Psoas muscle (tissue), 8 donors: ENCODE measurements around the gene PREX1. TPM values are rescaled to one million over a fixed set of nuclear protein-coding genes. Genes with fewer than 3 reads are reported as not detected.

ENCODE experiments used
- ATAC-seq, 4 donors: fragments of 200-7000 bp; cut with Tn5 transposase; one replicate each; pipeline ENCODE4 v1.9.1; 2020; ENCODE audit warnings: moderate library complexity in 3 of 4, mild to moderate bottlenecking in 2 of 4
- DNase-seq, 2 donors: peaks; one replicate each; pipeline ENCODE4 v3.0.0-alpha.2; 2020
- H3K27ac ChIP-seq: fragments of 200-600 bp; one replicate; pipeline ENCODE4 v1.8.0; 2022
- H3K27me3 ChIP-seq, 3 donors: fragments of 200-600 bp in 1 of 3; one replicate each; pipeline versions ENCODE4 v1.6.1 to v1.8.0; 2013 to 2022; ENCODE audit warnings: low read length in 2 of 3, mild to moderate bottlenecking in 2 of 3, moderate library complexity in 1 of 3; ENCODE audit not compliant: insufficient read depth in 3 of 3
- H3K36me3 ChIP-seq, 2 donors: fragments of 200-600 bp in 1 of 2; one replicate each; pipeline versions ENCODE4 v1.6.1 to v1.8.0; 2013 to 2022; ENCODE audit warnings: low read depth in 1 of 2, mild to moderate bottlenecking in 1 of 2, moderate library complexity in 1 of 2; ENCODE audit not compliant: insufficient read depth in 1 of 2
- H3K4me1 ChIP-seq: fragments of 200-600 bp; one replicate; pipeline ENCODE4 v1.8.0; 2022
- H3K4me3 ChIP-seq: fragments of 200-600 bp; one replicate; pipeline ENCODE4 v1.8.0; 2022; ENCODE audit warnings: mild to moderate bottlenecking
- H3K9me3 ChIP-seq: fragments of 200-600 bp; one replicate; pipeline ENCODE4 v1.8.0; 2022
- WGBS, 3 donors: extraction: QIAGEN DNeasy Blood & Tissue Kit; methylation state at CpG; one replicate each; pipeline versions ENCODE4 v1.1.6 to v1.1.7; 2013; 5-methylcytosine and 5-hydroxymethylcytosine counted together
- intact Hi-C, 2 donors: fragments of 100-400 bp; cut with DNase I; formaldehyde crosslinking; loops; one replicate each; pipeline versions ENCODE4 v1.11.0 to v1.14.2; 2022
- polyA plus RNA-seq, 3 donors: library from polyadenylated mRNA; stranded (reverse); fragments of 200-250 nt; gene quantifications; one replicate each; pipeline ENCODE4 v1.2.3, GENCODE V29; 2013
- total RNA-seq, 4 donors: library from RNA; stranded (reverse); fragmentation: NEBNext Ultra II Directional in 2 of 4; extraction: Animal tissue kit (Norgen Biotek cat#: 25700) in 2 of 4; gene quantifications; one replicate each; pipeline versions ENCODE4 v1.2.1 to v1.2.4, GENCODE V29; 2021 to 2023
- TF ChIP-seq, protein P1 (sequence below): fragments of 200-600 bp; IDR thresholded peaks from one replicate; pipeline ENCODE4 v1.8.0; 2022; ENCODE audit warnings: antibody characterized with exemption
- donor health status: healthy with polysubstance abuse.
- donor health status: DM: no; HTN: no; CAD: no; lungs with moderate emphysema.
- donor health status: Bipolar disorder and iron deficiency.
- donor health status: healthy.
- donor health status: DM: yes; HTN: yes; CAD: no.
- donor health status: DM: no; HTN: no; CAD: no.
- donor health status: DM: no; HTN: no; CAD: no.
- donor health status: DM: yes; HTN: yes; CAD: no.

The PREX1 gene
- total and polyA plus RNA-seq, 7 donors: 2.5 to 8.3 (median 5.3) TPM

DNA sequence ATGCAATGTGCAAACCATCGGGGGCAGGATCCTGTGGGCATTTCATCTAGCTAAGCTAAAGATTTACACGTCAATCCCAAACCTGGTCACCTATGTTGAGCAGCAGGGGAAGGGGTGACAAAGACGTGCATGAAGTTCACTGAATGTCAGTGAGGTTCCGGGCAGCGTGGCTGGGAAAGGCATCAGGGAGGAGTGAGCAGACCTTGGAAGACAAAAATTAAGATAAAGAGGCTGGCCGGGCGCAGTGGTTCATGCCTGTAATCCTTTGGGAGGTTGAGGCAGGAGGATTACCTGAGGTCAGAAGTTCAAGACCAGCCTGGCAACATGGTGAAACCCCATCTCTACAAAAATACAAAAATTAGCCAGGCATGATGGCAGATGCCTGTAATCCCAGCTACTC is 126.1 kb downstream of the PREX1 start:
- DNase-seq (peak in 1 of 2 donors; percentile 28), ATAC-seq (no peak)
- Histone ChIP-seq H3K4me3 (no peak overlapping the region), H3K36me3 (no peaks in the 10 kb centered on the region), H3K4me1 (peaks cover 10% of the 10 kb centered on the region), H3K27me3 (no peaks in the 10 kb centered on the region), H3K9me3 (no peaks in the 10 kb centered on the region), H3K27ac (no peak overlapping the region)
- TF ChIP-seq, protein P1, sequence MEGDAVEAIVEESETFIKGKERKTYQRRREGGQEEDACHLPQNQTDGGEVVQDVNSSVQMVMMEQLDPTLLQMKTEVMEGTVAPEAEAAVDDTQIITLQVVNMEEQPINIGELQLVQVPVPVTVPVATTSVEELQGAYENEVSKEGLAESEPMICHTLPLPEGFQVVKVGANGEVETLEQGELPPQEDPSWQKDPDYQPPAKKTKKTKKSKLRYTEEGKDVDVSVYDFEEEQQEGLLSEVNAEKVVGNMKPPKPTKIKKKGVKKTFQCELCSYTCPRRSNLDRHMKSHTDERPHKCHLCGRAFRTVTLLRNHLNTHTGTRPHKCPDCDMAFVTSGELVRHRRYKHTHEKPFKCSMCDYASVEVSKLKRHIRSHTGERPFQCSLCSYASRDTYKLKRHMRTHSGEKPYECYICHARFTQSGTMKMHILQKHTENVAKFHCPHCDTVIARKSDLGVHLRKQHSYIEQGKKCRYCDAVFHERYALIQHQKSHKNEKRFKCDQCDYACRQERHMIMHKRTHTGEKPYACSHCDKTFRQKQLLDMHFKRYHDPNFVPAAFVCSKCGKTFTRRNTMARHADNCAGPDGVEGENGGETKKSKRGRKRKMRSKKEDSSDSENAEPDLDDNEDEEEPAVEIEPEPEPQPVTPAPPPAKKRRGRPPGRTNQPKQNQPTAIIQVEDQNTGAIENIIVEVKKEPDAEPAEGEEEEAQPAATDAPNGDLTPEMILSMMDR: no peak
- intact Hi-C loops: no loop called here
- WGBS, 3 donors: 95 to 97% (median 95%) methylated on average over 7 of the region's 7 CpGs

DNA sequence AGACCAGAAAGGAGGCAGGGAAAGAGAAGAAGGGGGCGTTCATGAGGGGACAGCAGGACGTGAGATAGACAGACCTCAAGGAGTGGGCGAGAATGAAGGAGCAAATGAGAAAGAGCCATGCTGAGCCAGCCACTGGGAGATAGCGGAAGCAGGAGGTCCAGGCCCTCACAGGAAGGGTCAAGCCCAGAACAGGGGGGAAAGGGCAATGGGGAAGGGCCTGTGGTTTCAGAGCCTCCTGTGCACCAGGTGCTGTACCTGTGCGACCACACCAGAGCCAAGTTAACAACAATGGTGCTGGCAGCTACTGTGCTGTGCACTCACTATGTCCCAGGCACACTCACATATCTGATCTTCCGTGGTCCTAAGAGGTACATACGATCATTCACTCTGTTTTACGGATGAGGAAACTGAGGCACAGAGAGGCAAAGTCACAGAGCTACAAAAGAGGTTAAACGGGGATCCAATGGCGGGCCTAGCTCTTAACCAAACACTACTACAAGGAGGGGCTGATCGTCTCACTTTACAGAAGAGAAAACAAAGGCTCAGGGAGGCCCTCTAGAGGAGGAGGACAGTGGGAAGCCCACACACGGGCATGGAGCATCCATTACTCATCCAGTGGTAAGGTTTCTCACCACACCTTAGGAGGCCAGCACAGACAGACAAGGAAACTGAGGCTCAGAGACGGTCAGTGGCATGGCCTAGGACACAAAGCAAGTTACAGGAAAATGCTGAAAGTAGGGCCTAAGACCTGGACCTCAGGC is 129.1 kb downstream of the PREX1 start:
- ATAC-seq: no peak
- Histone ChIP-seq H3K27me3 (no peaks in the 10 kb centered on the region), H3K36me3 (no peaks in the 10 kb centered on the region), H3K27ac (no peak overlapping the region), H3K4me3 (no peak overlapping the region), H3K4me1 (peaks cover 9% of the 10 kb centered on the region), H3K9me3 (no peaks in the 10 kb centered on the region)
- intact Hi-C loops: no loop called here
- WGBS, 3 donors: 87 to 95% (median 89%) methylated on average over 13 of the region's 13 CpGs
- TF ChIP-seq, protein P1: no peak
- DNase-seq: no peak

GRCh38 chr20:48697845-48698491 is 129.8 kb downstream of the PREX1 start:
- WGBS, 3 donors: 34 to 52% (median 39%) methylated on average over 8 of the region's 8 CpGs
- DNase-seq: peak; percentile 72 to 88
- no peaks in the 10 kb centered on the region for H3K9me3 ChIP-seq
- TF ChIP-seq, protein P1: no peak
- intact Hi-C loops: no loop called here
- H3K27me3 ChIP-seq: no peaks in the 10 kb centered on the region
- peaks cover 2% of the 10 kb centered on the region for H3K4me1 ChIP-seq
- no peak overlapping the region for H3K4me3 ChIP-seq
- no peak overlapping the region for H3K27ac ChIP-seq
- peak; percentile 90 to 98 (median 94) for ATAC-seq
- no peaks in the 10 kb centered on the region for H3K36me3 ChIP-seq

GRCh38 chr20:48696671-48697070 is 131.1 kb downstream of the PREX1 start:
- WGBS, 3 donors: 67 to 76% (median 72%) methylated on average over 4 of the region's 4 CpGs
- Histone ChIP-seq H3K36me3 (no peaks in the 10 kb centered on the region), H3K4me3 (no peak overlapping the region), H3K27ac (no peak overlapping the region), H3K27me3 (no peaks in the 10 kb centered on the region), H3K9me3 (no peaks in the 10 kb centered on the region), H3K4me1 (no peaks in the 10 kb centered on the region)
- TF ChIP-seq, protein P1: no peak
- no peak for DNase-seq
- intact Hi-C loops: no loop called here
- no peak for ATAC-seq
